H1 (cell line): ENCODE data around the gene TRIM50. TPM values are rescaled to one million over a fixed set of nuclear protein-coding genes. Genes with fewer than 3 reads are reported as not detected.
A peak's percentile ranks its signal among the peaks of the same experiment; 100 is the strongest.
"Not testable (repeated sequence)": the region's sequence is repeated elsewhere in the genome, so short reads cannot be mapped to it uniquely, and the experiment has no call there.

Experiments
- CTCF ChIA-PET: fragments of 300-600 bp; sonication (Branson Sonifier 250); formaldehyde crosslinking; loops from one replicate; lab custom pipeline; 2021; ENCODE audit not compliant: partially characterized antibody; lab: Charles Lee
- POLR2A ChIA-PET: fragments of 300-600 bp; sonication (Branson Sonifier 250); formaldehyde crosslinking; loops from one replicate; lab custom pipeline; 2021; ENCODE audit warnings: inconsistent platforms; ENCODE audit not compliant: partially characterized antibody; lab: Charles Lee
- DNase-seq, 2 experiments: peaks; one replicate each; pipeline versions ENCODE4 v3.0.0 to v3.0.0-alpha.2; 2010 to 2022; ENCODE audit warnings: low spot score in 2 of 2, low read depth in 1 of 2, mixed read lengths in 1 of 2
- FAIRE-seq: peaks from 2 replicates; lab custom pipeline; 2011; peaks lifted over from hg19 to GRCh38; lab: Jason Lieb, UNC
- H2AFZ ChIP-seq: 2 replicates; pipeline ENCODE4 v1.8.1; 2012; ENCODE audit warnings: low read length, inconsistent platforms
- H2AK5ac ChIP-seq: 2 replicates; pipeline ENCODE4 v1.6.1; 2013; ENCODE audit warnings: low read depth, low read length
- H2BK120ac ChIP-seq: replicated peaks from 2 replicates; pipeline ENCODE3; 2013; ENCODE audit warnings: low read depth, low read length, inconsistent platforms
- H2BK12ac ChIP-seq: 2 replicates; pipeline ENCODE4 v1.6.1; 2013; ENCODE audit warnings: low read depth, low read length
- H2BK15ac ChIP-seq: 2 replicates; pipeline ENCODE4 v1.6.1; 2013; ENCODE audit warnings: low read length
- H2BK20ac ChIP-seq: 2 replicates; pipeline ENCODE4 v1.6.1; 2013; ENCODE audit warnings: low read length
- H2BK5ac ChIP-seq: 2 replicates; pipeline ENCODE4 v1.6.1; 2013; ENCODE audit warnings: low read depth, low read length
- H3K14ac ChIP-seq: 2 replicates; pipeline ENCODE4 v1.6.1; 2013; ENCODE audit warnings: inconsistent platforms; ENCODE audit not compliant: insufficient read length
- H3K18ac ChIP-seq: 2 replicates; pipeline ENCODE4 v1.6.1; 2013; ENCODE audit warnings: low read length; ENCODE audit errors: extremely low read depth
- H3K23ac ChIP-seq: 2 replicates; pipeline ENCODE4 v1.6.1; 2013; ENCODE audit warnings: inconsistent platforms; ENCODE audit not compliant: insufficient read length
- H3K23me2 ChIP-seq: 2 replicates; pipeline ENCODE4 v1.6.1; 2013; ENCODE audit warnings: low read depth, low read length
- H3K27ac ChIP-seq: 2 replicates; pipeline ENCODE4 v1.6.1; 2011; ENCODE audit warnings: low read depth, low read length, inconsistent platforms
- H3K27me3 ChIP-seq, 4 experiments: replicated peaks in 1 of 4; 1 replicate in 1 of 4; 2 replicates in 3 of 4; pipeline versions ENCODE4 v1.6.1 to v1.8.1; 2011 to 2013; ENCODE audit warnings: low read length in 3 of 4, mild to moderate bottlenecking in 3 of 4, inconsistent platforms in 2 of 4, mixed read lengths in 2 of 4, moderate library complexity in 1 of 4; ENCODE audit not compliant: control insufficient read depth in 3 of 4, insufficient read depth in 3 of 4; ENCODE audit errors: extremely low read depth in 1 of 4
- H3K36me3 ChIP-seq, 4 experiments: 2 replicates each; pipeline versions ENCODE4 v1.6.1 to v1.8.1; 2011 to 2013; ENCODE audit warnings: mild to moderate bottlenecking in 4 of 4, low read length in 3 of 4, moderate library complexity in 2 of 4, control low read depth in 1 of 4, inconsistent platforms in 1 of 4; ENCODE audit not compliant: insufficient read depth in 4 of 4, control insufficient read depth in 2 of 4
- H3K4ac ChIP-seq: replicated peaks from 2 replicates; pipeline ENCODE3; 2013; ENCODE audit warnings: low read length, low read depth, mixed read lengths, inconsistent platforms; ENCODE audit not compliant: insufficient read length
- H3K4me1 ChIP-seq, 4 experiments: replicated peaks in 1 of 4; 1 replicate in 1 of 4; 2 replicates in 3 of 4; pipeline versions ENCODE4 v1.6.1 to v1.8.1; 2011 to 2013; ENCODE audit warnings: low read length in 3 of 4, inconsistent platforms in 2 of 4, mixed read lengths in 1 of 4; ENCODE audit not compliant: insufficient read depth in 4 of 4, control insufficient read depth in 3 of 4
- H3K4me2 ChIP-seq, 2 experiments: 2 replicates each; pipeline versions ENCODE4 v1.6.1 to v1.8.1; 2011 to 2013; ENCODE audit warnings: low read depth in 2 of 2, low read length in 2 of 2, control low read depth in 1 of 2, inconsistent platforms in 1 of 2, mild to moderate bottlenecking in 1 of 2; ENCODE audit not compliant: insufficient read depth in 1 of 2
- H3K4me3 ChIP-seq, 4 experiments: fragments of 200-600, 300-600 bp in 1 of 4; sonication (generic), shearing (Covaris generic), sonication (Bioruptor Twin) in 1 of 4; 2 replicates each; pipeline versions ENCODE4 v1.5.1 to v1.8.1; 2011 to 2016; ENCODE audit warnings: low read length in 4 of 4, low read depth in 3 of 4, control low read depth in 2 of 4, inconsistent platforms in 2 of 4, mild to moderate bottlenecking in 2 of 4, mixed read lengths in 1 of 4, moderate library complexity in 1 of 4; ENCODE audit not compliant: insufficient read depth in 2 of 4; ENCODE audit errors: extremely low read depth in 1 of 4
- H3K56ac ChIP-seq: replicated peaks from 2 replicates; pipeline ENCODE3; 2013; ENCODE audit warnings: low read depth, mild to moderate bottlenecking, mixed read lengths, low read length, inconsistent platforms; ENCODE audit not compliant: insufficient read length
- H3K79me1 ChIP-seq: 2 replicates; pipeline ENCODE4 v1.6.1; 2013; ENCODE audit warnings: low read depth, low read length, control low read depth
- H3K79me2 ChIP-seq, 2 experiments: 2 replicates each; pipeline versions ENCODE4 v1.6.1 to v1.8.1; 2012 to 2013; ENCODE audit warnings: low read length in 2 of 2, mild to moderate bottlenecking in 2 of 2, inconsistent platforms in 1 of 2; ENCODE audit not compliant: insufficient read depth in 2 of 2, control insufficient read depth in 1 of 2
- H3K9ac ChIP-seq, 4 experiments: replicated peaks in 1 of 4; 1 replicate in 1 of 4; 2 replicates in 3 of 4; pipeline versions ENCODE4 v1.6.1 to v1.8.1; 2011 to 2013; ENCODE audit warnings: low read depth in 3 of 4, low read length in 3 of 4, control low read depth in 2 of 4, mild to moderate bottlenecking in 2 of 4, moderate library complexity in 2 of 4, inconsistent platforms in 1 of 4; ENCODE audit errors: extremely low read depth in 1 of 4
- H3K9me3 ChIP-seq, 2 experiments: 2 replicates each; pipeline versions ENCODE4 v1.6.1 to v1.8.1; 2012 to 2013; ENCODE audit warnings: mild to moderate bottlenecking in 2 of 2, moderate library complexity in 2 of 2, control low read depth in 1 of 2, inconsistent platforms in 1 of 2, low read depth in 1 of 2, low read length in 1 of 2, mixed read lengths in 1 of 2; ENCODE audit not compliant: insufficient read depth in 2 of 2
- H4K20me1 ChIP-seq, 2 experiments: replicated peaks in 1 of 2; 2 replicates each; pipeline versions ENCODE3 to v1.8.1; 2011 to 2013; ENCODE audit warnings: inconsistent platforms in 2 of 2, low read length in 2 of 2, mild to moderate bottlenecking in 1 of 2; ENCODE audit not compliant: insufficient read depth in 2 of 2, control insufficient read depth in 1 of 2
- H4K5ac ChIP-seq: 2 replicates; pipeline ENCODE4 v1.6.1; 2013; ENCODE audit warnings: low read length, low read depth, mixed read lengths, inconsistent platforms; ENCODE audit not compliant: insufficient read length
- H4K8ac ChIP-seq: 2 replicates; pipeline ENCODE4 v1.8.0; 2013; ENCODE audit warnings: mild to moderate bottlenecking, moderate library complexity, low read length, inconsistent platforms; ENCODE audit not compliant: insufficient read depth; ENCODE audit errors: extremely low read depth
- H4K91ac ChIP-seq: replicated peaks from 2 replicates; pipeline ENCODE3; 2013; ENCODE audit warnings: low read length, mixed read lengths, inconsistent platforms; ENCODE audit not compliant: insufficient read length
- KDM1A ChIP-seq: fragments of 200-600, 300-600 bp; sonication (generic); IDR thresholded peaks from 2 replicates; pipeline ENCODE4 v1.7.1; 2016; ENCODE audit warnings: mild to moderate bottlenecking, low read length, borderline replicate concordance
- WGBS, 2 experiments: shearing (Covaris generic) in 1 of 2; methylation state at CpG; one replicate each; pipeline versions ENCODE4 v1.1.6 to v1.1.7; 2013 to 2015; ENCODE audit warnings: low lambda C conversion rate in 2 of 2, mixed read lengths in 2 of 2, inconsistent platforms in 1 of 2, low coverage in 1 of 2, missing lambda C conversion rate in 1 of 2; ENCODE audit not compliant: insufficient replicate concordance in 2 of 2, insufficient coverage in 1 of 2, insufficient read length in 1 of 2; ENCODE audit errors: extremely low coverage in 1 of 2, missing lambda C conversion rate in 1 of 2; 5-methylcytosine and 5-hydroxymethylcytosine counted together
- polyA plus RNA-seq, 7 experiments: library from polyadenylated mRNA; depleted of rRNA in 3 of 7; stranded (reverse) in 5 of 7; unstranded in 2 of 7; fragments of >200 nt in 5 of 7; fragments of 200-250 nt in 2 of 7; gene quantifications; 1 replicate in 5 of 7; 2 replicates in 1 of 7; 4 replicates in 1 of 7; pipeline versions ENCODE4 v1.2.1 to v1.2.3, GENCODE V29; 2011 to 2013; ENCODE audit warnings: missing spikeins in 2 of 7, mixed read lengths in 2 of 7
- total RNA-seq: library from RNA; stranded (reverse); fragmentation: NEBNext Ultra II Directional; extraction: Animal tissue kit (Norgen Biotek cat#: 25700); gene quantifications from 2 replicates; pipeline ENCODE4 v1.2.1, GENCODE V29; 2021

Gene TRIM50
- total and polyA plus RNA-seq, 2 of the 8 experiments (the other 6 are each of a cell fraction or from before 2014, with no cell fraction given): 0.12 TPM; not detected in 1

GRCh38 chr7:73323434-73324080 is 4.3 kb downstream of the TRIM50 start:
- not testable (repeated sequence) for H2BK120ac ChIP-seq, DNase-seq, H2AFZ ChIP-seq, H3K36me3 ChIP-seq, H2BK5ac ChIP-seq, H2BK15ac ChIP-seq, H3K4me2 ChIP-seq, H3K4ac ChIP-seq, H3K27me3 ChIP-seq, H4K8ac ChIP-seq, H2BK12ac ChIP-seq, H3K56ac ChIP-seq, H3K9me3 ChIP-seq, H3K4me1 ChIP-seq, H3K23me2 ChIP-seq, H4K20me1 ChIP-seq, H4K91ac ChIP-seq, H3K27ac ChIP-seq, H2AK5ac ChIP-seq, H3K18ac ChIP-seq, H3K4me3 ChIP-seq, H3K23ac ChIP-seq, H4K5ac ChIP-seq, FAIRE-seq, H2BK20ac ChIP-seq, H3K79me1 ChIP-seq, H3K14ac ChIP-seq, H3K9ac ChIP-seq, H3K79me2 ChIP-seq
- POLR2A ChIA-PET: interaction anchor here (1.1 kb wide), 1 partner anchor 9 kb away, joined by 5 read pairs; no protein-coding TSS in a partner anchor
- CTCF ChIA-PET: interaction anchor here (0.8 to 2.7 kb wide), 18 partner anchors 7 to 130 kb away, joined by 3 to 23 read pairs (median 4); no protein-coding TSS in a partner anchor
- TF ChIP-seq KDM1A: peak; percentile 78; the same call in 1 of the 2 replicates
- WGBS, 2 experiments: 81% methylated on average over 4 of the region's 5 CpGs; no CpG with 5 or more reads in 1 of the 2 experiments
